ENCODE results near the gene SARS1.
"Not testable (repeated sequence)": the region's sequence is repeated elsewhere in the genome, so short reads cannot be mapped to it uniquely, and the experiment has no call there.

SARS1 gene

GRCh38 chr1:109275706-109276345, 62.1 kb downstream of the SARS1 start:
- DNase-seq (ENCODE audit: low spot score): no peak

GRCh38 chr1:109277434-109278204, 63.9 kb downstream of the SARS1 start:
- peak; percentile 83 for DNase-seq (ENCODE audit: low spot score)

- DNase-seq (ENCODE audit: low spot score): no peak
Measured at GRCh38 chr1:109279615-109280278, 66.0 kb downstream of the SARS1 start.

- DNase-seq (ENCODE audit: low spot score): no peak
Measured at GRCh38 chr1:109280862-109281261, 67.1 kb downstream of the SARS1 start.

- peak; percentile 14 for DNase-seq (ENCODE audit: low spot score)
Measured at GRCh38 chr1:109281680-109282496, 68.2 kb downstream of the SARS1 start.

GRCh38 chr1:109282497-109282951, 68.8 kb downstream of the SARS1 start:
- DNase-seq (ENCODE audit: low spot score): peak; percentile 7

GRCh38 chr1:109282952-109283747, 69.4 kb downstream of the SARS1 start, which contains the start of gene PSRC1:
PSRC1 (minus strand) TSS chr1:109283145.
- DNase-seq (ENCODE audit: low spot score): peak; percentile 97

- DNase-seq (ENCODE audit: low spot score): no peak
Measured at GRCh38 chr1:109283748-109284600, 70.3 kb downstream of the SARS1 start.

- DNase-seq (ENCODE audit: low spot score): not testable (repeated sequence)
Measured at GRCh38 chr1:109286762-109287161, 73.0 kb downstream of the SARS1 start.
